ENCODE measurements around the gene NPAS3.

Gene NPAS3

GRCh38 chr14:33844118-33844517 lies 905.4 kb downstream of the NPAS3 start:
- Histone ChIP-seq H3K4me2 (no peak overlapping the region), H3K36me3 (ENCODE audit: insufficient read depth) (no peaks in the 10 kb centered on the region), H4K20me1 (ENCODE audit: insufficient read depth) (no peaks in the 10 kb centered on the region), H2AFZ (ENCODE audit: low read depth) (no peak overlapping the region), H3K79me2 (ENCODE audit: insufficient read depth, low read depth) (no peaks in the 10 kb centered on the region), H3K27me3 (ENCODE audit: insufficient read depth, low read depth) (no peaks in the 10 kb centered on the region), H3K4me1 (ENCODE audit: low read depth, poor library complexity, severe bottlenecking) (no peaks in the 10 kb centered on the region), H3K27ac (no peak overlapping the region), H3K4me3 (IDR thresholded peaks at IDR 0.05; ENCODE audit: insufficient read depth, low read depth, low read length) (no peak overlapping the region), H3K9ac (no peak overlapping the region)
- TF ChIP-seq, protein P1, sequence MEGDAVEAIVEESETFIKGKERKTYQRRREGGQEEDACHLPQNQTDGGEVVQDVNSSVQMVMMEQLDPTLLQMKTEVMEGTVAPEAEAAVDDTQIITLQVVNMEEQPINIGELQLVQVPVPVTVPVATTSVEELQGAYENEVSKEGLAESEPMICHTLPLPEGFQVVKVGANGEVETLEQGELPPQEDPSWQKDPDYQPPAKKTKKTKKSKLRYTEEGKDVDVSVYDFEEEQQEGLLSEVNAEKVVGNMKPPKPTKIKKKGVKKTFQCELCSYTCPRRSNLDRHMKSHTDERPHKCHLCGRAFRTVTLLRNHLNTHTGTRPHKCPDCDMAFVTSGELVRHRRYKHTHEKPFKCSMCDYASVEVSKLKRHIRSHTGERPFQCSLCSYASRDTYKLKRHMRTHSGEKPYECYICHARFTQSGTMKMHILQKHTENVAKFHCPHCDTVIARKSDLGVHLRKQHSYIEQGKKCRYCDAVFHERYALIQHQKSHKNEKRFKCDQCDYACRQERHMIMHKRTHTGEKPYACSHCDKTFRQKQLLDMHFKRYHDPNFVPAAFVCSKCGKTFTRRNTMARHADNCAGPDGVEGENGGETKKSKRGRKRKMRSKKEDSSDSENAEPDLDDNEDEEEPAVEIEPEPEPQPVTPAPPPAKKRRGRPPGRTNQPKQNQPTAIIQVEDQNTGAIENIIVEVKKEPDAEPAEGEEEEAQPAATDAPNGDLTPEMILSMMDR (conservative IDR thresholded peaks at IDR 0.05; ENCODE audit: low read depth, low read length), result no peak

- no peaks in the 10 kb centered on the region for H3K27me3 ChIP-seq (ENCODE audit: insufficient read depth, low read depth)
- H3K4me1 ChIP-seq (ENCODE audit: low read depth, poor library complexity, severe bottlenecking), result no peaks in the 10 kb centered on the region
- H3K4me2 ChIP-seq, result no peak overlapping the region
- no peak overlapping the region for H2AFZ ChIP-seq (ENCODE audit: low read depth)
- no peaks in the 10 kb centered on the region for H4K20me1 ChIP-seq (ENCODE audit: insufficient read depth)
- no peak overlapping the region for H3K9ac ChIP-seq
- no peak overlapping the region for H3K4me3 ChIP-seq (IDR thresholded peaks at IDR 0.05; ENCODE audit: insufficient read depth, low read depth, low read length)
- no peaks in the 10 kb centered on the region for H3K36me3 ChIP-seq (ENCODE audit: insufficient read depth)
- TF ChIP-seq, protein P1 (conservative IDR thresholded peaks at IDR 0.05; ENCODE audit: low read depth, low read length), result no peak
- no peaks in the 10 kb centered on the region for H3K79me2 ChIP-seq (ENCODE audit: insufficient read depth, low read depth)
- H3K27ac ChIP-seq, result no peak overlapping the region
These were observed 907.6 kb downstream of the NPAS3 start for GRCh38 chr14:33846100-33846824.

- H3K4me2 ChIP-seq, result no peak overlapping the region
- TF ChIP-seq, protein P1 (conservative IDR thresholded peaks at IDR 0.05; ENCODE audit: low read depth, low read length), result no peak
- H3K27me3 ChIP-seq (ENCODE audit: insufficient read depth, low read depth), result no peaks in the 10 kb centered on the region
These were observed 908.4 kb downstream of the NPAS3 start for GRCh38 chr14:33847066-33847465.

GRCh38 chr14:33848009-33848408 lies 909.3 kb downstream of the NPAS3 start:
- Histone ChIP-seq H3K4me1 (ENCODE audit: low read depth, poor library complexity, severe bottlenecking) (no peaks in the 10 kb centered on the region), H3K9ac (no peak overlapping the region), H3K79me2 (ENCODE audit: insufficient read depth, low read depth) (no peaks in the 10 kb centered on the region), H2AFZ (ENCODE audit: low read depth) (no peak overlapping the region), H3K36me3 (ENCODE audit: insufficient read depth) (no peaks in the 10 kb centered on the region), H3K27ac (no peak overlapping the region), H3K4me2 (no peak overlapping the region), H4K20me1 (ENCODE audit: insufficient read depth) (no peaks in the 10 kb centered on the region), H3K27me3 (ENCODE audit: insufficient read depth, low read depth) (no peaks in the 10 kb centered on the region), H3K4me3 (IDR thresholded peaks at IDR 0.05; ENCODE audit: insufficient read depth, low read depth, low read length) (no peak overlapping the region)
- TF ChIP-seq, protein P1 (conservative IDR thresholded peaks at IDR 0.05; ENCODE audit: low read depth, low read length), result no peak

More at GRCh38 chr14:33847066-33847465, 908.4 kb downstream of the NPAS3 start:
- Histone ChIP-seq H3K4me3 (IDR thresholded peaks at IDR 0.05; ENCODE audit: insufficient read depth, low read depth, low read length) (no peak overlapping the region), H3K36me3 (ENCODE audit: insufficient read depth) (no peaks in the 10 kb centered on the region), H3K79me2 (ENCODE audit: insufficient read depth, low read depth) (no peaks in the 10 kb centered on the region), H3K4me1 (ENCODE audit: low read depth, poor library complexity, severe bottlenecking) (no peaks in the 10 kb centered on the region), H2AFZ (ENCODE audit: low read depth) (no peak overlapping the region), H3K27ac (no peak overlapping the region), H4K20me1 (ENCODE audit: insufficient read depth) (no peaks in the 10 kb centered on the region), H3K9ac (no peak overlapping the region)
